CD4-positive, alpha-beta T cell (primary cell): ENCODE results near the gene DDX19B. TPM values are rescaled to one million over a fixed set of nuclear protein-coding genes. Genes with fewer than 3 reads are reported as not detected.
A peak's percentile ranks its signal among the peaks of the same experiment; 100 is the strongest.

ENCODE experiments used
- ATAC-seq: fragments of 200-7000 bp; cut with Tn5 transposase; one replicate; pipeline ENCODE4 v1.10.0; 2022; ENCODE audit warnings: mild to moderate bottlenecking; ENCODE audit not compliant: poor library complexity
- CTCF ChIA-PET: fragments of 350-600 bp; sonication (Branson Sonifier 250); formaldehyde crosslinking; loops from one replicate; lab custom pipeline; 2021; ENCODE audit warnings: antibody characterized with exemption, inconsistent platforms; lab: Charles Lee
- POLR2A ChIA-PET: fragments of 350-600 bp; sonication (Branson Sonifier 250); formaldehyde crosslinking; loops from one replicate; lab custom pipeline; 2021; ENCODE audit warnings: antibody characterized with exemption, inconsistent platforms; lab: Charles Lee
- DNase-seq, 14 experiments: peaks; one replicate each; pipeline ENCODE4 v3.0.0-alpha.2; 2013 to 2020; ENCODE audit warnings: mixed read lengths in 2 of 14
- H3K27ac ChIP-seq, 2 donors: one replicate each; pipeline versions ENCODE4 v1.5.1 to v1.7.0; 2013; ENCODE audit warnings: low read length in 2 of 2, low read depth in 1 of 2, mild to moderate bottlenecking in 1 of 2
- H3K27me3 ChIP-seq, 2 experiments: 1 replicate in 1 of 2; 2 replicates in 1 of 2; pipeline versions ENCODE4 v1.6.1 to v1.7.0; 2013; ENCODE audit warnings: low read length in 2 of 2, control low read depth in 1 of 2, mild to moderate bottlenecking in 1 of 2, moderate library complexity in 1 of 2; ENCODE audit not compliant: insufficient read depth in 2 of 2, control insufficient read depth in 1 of 2
- H3K36me3 ChIP-seq: one replicate; pipeline ENCODE4 v1.6.1; 2013; ENCODE audit warnings: low read length, control low read depth; ENCODE audit not compliant: insufficient read depth
- H3K4me1 ChIP-seq: one replicate; pipeline ENCODE4 v1.6.1; 2013; ENCODE audit warnings: low read length, control low read depth; ENCODE audit not compliant: insufficient read depth
- H3K4me3 ChIP-seq: one replicate; pipeline ENCODE4 v1.5.1; 2013; ENCODE audit warnings: mild to moderate bottlenecking, low read length, moderate library complexity
- H3K9me3 ChIP-seq, 2 experiments: 1 replicate in 1 of 2; 2 replicates in 1 of 2; pipeline versions ENCODE4 v1.6.1 to v1.7.0; 2013; ENCODE audit warnings: low read length in 2 of 2, mild to moderate bottlenecking in 2 of 2, control low read depth in 1 of 2, moderate library complexity in 1 of 2; ENCODE audit not compliant: control insufficient read depth in 1 of 2, insufficient read depth in 1 of 2
- H3K27ac Mint-ChIP-seq: one replicate; pipeline ENCODE4 v1.8.0; 2020; ENCODE audit warnings: mixed read lengths
- H3K27me3 Mint-ChIP-seq: one replicate; pipeline ENCODE4 v1.8.0; 2021; ENCODE audit warnings: mixed read lengths
- H3K36me3 Mint-ChIP-seq: one replicate; pipeline ENCODE4 v1.8.0; 2021; ENCODE audit warnings: low read depth, mixed read lengths
- H3K4me1 Mint-ChIP-seq: one replicate; pipeline ENCODE4 v1.8.0; 2021; ENCODE audit warnings: low read depth, mixed read lengths
- H3K4me3 Mint-ChIP-seq: one replicate; pipeline ENCODE4 v1.8.0; 2020; ENCODE audit warnings: mild to moderate bottlenecking, mixed read lengths
- H3K9me3 Mint-ChIP-seq: one replicate; pipeline ENCODE4 v1.8.0; 2020; ENCODE audit warnings: mixed read lengths
- intact Hi-C, 2 experiments: fragments of 100-400 bp; cut with DNase I in 1 of 2; cut with micrococcal nuclease in 1 of 2; formaldehyde crosslinking; loops; one replicate each; pipeline versions ENCODE4 v1.15.1 to v1.9.0; 2023 to 2025; cut with DNase I, micrococcal nuclease
- total RNA-seq, 174 experiments: library from RNA in 2 of 174; stranded (reverse) in 2 of 174; gene quantifications; one replicate each; pipeline ENCODE4 v1.2.3 and lab custom pipeline; 2021 to 2026
- TF ChIP-seq, protein P1 (sequence below): fragments of 200-600 bp; IDR thresholded peaks from one replicate; pipeline ENCODE4 v1.8.0; 2022; ENCODE audit warnings: antibody characterized with exemption, mild to moderate bottlenecking

DDX19B gene
- total RNA-seq, 2 experiments from 2014 or later = 23.0 TPM

DNA sequence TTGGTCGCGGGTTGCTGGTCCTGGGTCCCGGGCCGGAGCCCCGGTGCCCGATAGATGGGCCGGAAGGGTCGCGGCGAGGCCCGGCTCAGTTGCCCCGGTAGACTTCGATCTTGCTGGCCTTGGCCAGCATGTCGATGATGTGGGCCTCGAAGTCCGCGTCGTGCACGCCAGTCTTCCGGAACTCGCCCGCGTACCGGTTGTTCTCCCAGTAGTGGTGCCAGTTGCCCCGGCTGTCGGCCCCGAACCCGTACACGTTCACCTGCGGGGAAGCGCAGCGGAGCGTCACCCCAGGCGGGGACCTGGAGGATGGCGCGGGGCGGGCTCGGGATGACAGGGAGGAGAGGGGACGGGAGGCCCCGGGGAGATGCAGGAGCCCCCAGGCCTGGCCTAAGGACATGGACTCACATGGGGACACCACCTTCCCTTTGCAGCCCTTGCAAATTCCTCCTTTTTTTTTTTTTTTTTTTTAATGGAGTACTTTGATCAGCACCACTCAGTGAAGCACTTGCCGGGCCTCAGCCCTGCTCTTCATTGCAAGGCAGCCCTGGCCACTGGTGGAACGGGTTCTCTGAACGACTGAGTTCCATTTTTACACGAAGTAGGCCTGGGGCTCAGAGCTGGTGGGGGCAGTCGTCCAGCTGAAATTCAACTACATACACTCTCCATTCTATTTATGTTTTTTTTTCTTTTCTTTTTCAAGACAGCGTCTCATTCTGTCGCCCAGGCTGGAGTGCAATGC is 82.8 kb downstream of the DDX19B start:
- Mint-ChIP-seq H3K4me1 (peaks cover 25% of the 10 kb centered on the region), H3K27me3 (no peaks in the 10 kb centered on the region), H3K4me3 (peak overlapping the region; percentile 98), H3K27ac (peak overlapping the region; percentile 92), H3K9me3 (no peaks in the 10 kb centered on the region), H3K36me3 (peaks cover 34% of the 10 kb centered on the region)
- Histone ChIP-seq H3K4me3 (peak overlapping the region; percentile 68), H3K4me1 (peaks cover 32% of the 10 kb centered on the region), H3K36me3 (peaks cover 9% of the 10 kb centered on the region), H3K9me3 (no peaks in the 10 kb centered on the region), H3K27me3 (no peaks in the 10 kb centered on the region), H3K27ac (peak overlapping the region; percentile 64 to 79)
- TF ChIP-seq, protein P1, sequence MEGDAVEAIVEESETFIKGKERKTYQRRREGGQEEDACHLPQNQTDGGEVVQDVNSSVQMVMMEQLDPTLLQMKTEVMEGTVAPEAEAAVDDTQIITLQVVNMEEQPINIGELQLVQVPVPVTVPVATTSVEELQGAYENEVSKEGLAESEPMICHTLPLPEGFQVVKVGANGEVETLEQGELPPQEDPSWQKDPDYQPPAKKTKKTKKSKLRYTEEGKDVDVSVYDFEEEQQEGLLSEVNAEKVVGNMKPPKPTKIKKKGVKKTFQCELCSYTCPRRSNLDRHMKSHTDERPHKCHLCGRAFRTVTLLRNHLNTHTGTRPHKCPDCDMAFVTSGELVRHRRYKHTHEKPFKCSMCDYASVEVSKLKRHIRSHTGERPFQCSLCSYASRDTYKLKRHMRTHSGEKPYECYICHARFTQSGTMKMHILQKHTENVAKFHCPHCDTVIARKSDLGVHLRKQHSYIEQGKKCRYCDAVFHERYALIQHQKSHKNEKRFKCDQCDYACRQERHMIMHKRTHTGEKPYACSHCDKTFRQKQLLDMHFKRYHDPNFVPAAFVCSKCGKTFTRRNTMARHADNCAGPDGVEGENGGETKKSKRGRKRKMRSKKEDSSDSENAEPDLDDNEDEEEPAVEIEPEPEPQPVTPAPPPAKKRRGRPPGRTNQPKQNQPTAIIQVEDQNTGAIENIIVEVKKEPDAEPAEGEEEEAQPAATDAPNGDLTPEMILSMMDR = no peak
- ATAC-seq = peak; percentile 18
- CTCF ChIA-PET = interaction anchor here (0.9 to 1.7 kb wide), 2 partner anchors 35 to 73 kb away, joined by 3 to 4 read pairs; partner anchors contain the start of genes DDX19A and FCSK
- POLR2A ChIA-PET = interaction anchor here (0.6 to 3.4 kb wide), 29 partner anchors 9 to 301 kb away, joined by 3 to 62 read pairs (median 7); partner anchors contain the start of genes AARS1, COG4, DDX19A and DDX19B
- intact Hi-C loops = loop anchor here (1.0 to 2.0 kb wide), 7 partner anchors 23 to 141 kb away; partner anchors contain the start of genes DDX19A (in 2 of the 2), FCSK (in 2 of the 2), COG4 (in 1 of the 2) and SF3B3 (in 1 of the 2)
- no peak for DNase-seq

- H3K4me1 Mint-ChIP-seq = peaks cover 20% of the 10 kb centered on the region
These were observed 84.5 kb downstream of the DDX19B start for GRCh38 chr16:70383421-70383960.

More at GRCh38 chr16:70383421-70383960, 84.5 kb downstream of the DDX19B start:
- intact Hi-C loops = no loop called here
- H3K27ac ChIP-seq = no peak overlapping the region
- H3K27ac Mint-ChIP-seq = no peak overlapping the region
- H3K4me1 ChIP-seq = peaks cover 32% of the 10 kb centered on the region
- H3K9me3 ChIP-seq = no peaks in the 10 kb centered on the region
- H3K9me3 Mint-ChIP-seq = no peaks in the 10 kb centered on the region
- no peak overlapping the region for H3K4me3 ChIP-seq
- ATAC-seq (no peak), DNase-seq (no peak)
- ChIA-PET CTCF (no interaction called here), POLR2A (interaction anchor here (0.9 kb wide), 1 partner anchor 55 kb away, joined by 3 read pairs; no protein-coding TSS in a partner anchor)
- no peaks in the 10 kb centered on the region for H3K27me3 ChIP-seq
- peaks cover 17% of the 10 kb centered on the region for H3K36me3 ChIP-seq
- peak overlapping the region; percentile 34 for H3K4me3 Mint-ChIP-seq
- H3K27me3 Mint-ChIP-seq = no peaks in the 10 kb centered on the region
- TF ChIP-seq, protein P1 = no peak
- H3K36me3 Mint-ChIP-seq = peaks cover 39% of the 10 kb centered on the region

Other genes with a start within 250 kb of the DDX19B start
- 10 to 100 TPM; 20.6 to 20.8 TPM for gene PDPR, start 184.9 kb upstream of the DDX19B start, total RNA-seq
- not detected for gene CLEC18C, start 125.4 kb upstream of the DDX19B start, total RNA-seq
- 10 to 100 TPM; 27.8 to 28.2 TPM for gene EXOSC6, start 47.2 kb upstream of the DDX19B start, total RNA-seq
- 10 to 100 TPM; 10.3 to 11.1 TPM for gene AARS1, start 9.7 kb upstream of the DDX19B start, total RNA-seq
- gene DDX19A, start 47.7 kb downstream of the DDX19B start, total RNA-seq = 10 to 100 TPM; 57.1 to 57.3 TPM
- 10 to 100 TPM in 1 of 2 experiments, 1 to 10 TPM in 1; 9.8 to 11.1 TPM for gene ST3GAL2, start 139.9 kb downstream of the DDX19B start, total RNA-seq
- gene FCSK, start 155.4 kb downstream of the DDX19B start, total RNA-seq = 10 to 100 TPM; 21.8 to 25.4 TPM
- 10 to 100 TPM; 15.9 to 19.3 TPM for gene COG4, start 224.4 kb downstream of the DDX19B start, total RNA-seq
- gene SF3B3, start 224.6 kb downstream of the DDX19B start, total RNA-seq = 100 to 1,000 TPM; 130 to 140 TPM